HUDEP-2 (cell line): ENCODE results near the gene ZFYVE28.
"Not testable (repeated sequence)": the region's sequence is repeated elsewhere in the genome, so short reads cannot be mapped to it uniquely, and the experiment has no call there.

ENCODE experiments used
- DNase-seq, 76 experiments: peaks; one replicate each; lab custom pipeline; 2025; ENCODE audit not compliant: unreplicated experiment in 76 of 76; lab: John Stamatoyannopoulos, UW

ZFYVE28 gene

DNA sequence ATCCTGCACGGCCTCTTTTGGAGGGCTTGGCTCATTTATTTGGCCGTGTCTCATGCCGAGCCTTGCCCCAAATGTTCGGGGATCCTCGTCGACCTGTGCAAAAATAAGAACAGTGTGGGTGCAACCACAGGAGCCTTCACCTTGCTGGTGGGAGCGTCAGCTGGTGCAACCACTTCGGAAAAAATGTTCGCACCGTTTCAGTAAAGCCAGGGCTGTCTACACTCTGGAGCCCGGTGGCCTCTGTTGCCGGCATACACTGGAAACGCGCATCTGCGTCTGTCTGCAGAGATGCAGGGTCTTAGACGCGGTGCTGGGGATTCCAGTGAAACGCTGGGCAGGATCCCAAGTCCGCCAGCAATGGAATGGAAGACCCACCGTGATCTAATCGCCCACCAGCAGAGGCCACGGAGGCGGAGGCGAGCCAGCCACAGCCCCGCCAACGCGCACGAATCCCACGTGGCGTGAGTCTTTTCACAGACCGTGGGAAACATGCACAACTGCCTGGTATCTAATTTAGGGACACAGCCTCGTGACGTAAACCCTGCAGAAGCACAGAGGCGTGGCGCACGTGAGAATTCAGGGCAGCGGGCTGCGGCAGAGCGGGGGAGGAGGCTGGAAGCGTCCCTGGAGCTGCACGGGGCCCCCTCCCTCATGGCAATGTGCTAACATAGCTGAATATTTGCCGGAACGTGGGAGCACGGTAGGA is 142.7 kb downstream of the ZFYVE28 start:
- no peak for DNase-seq

DNA sequence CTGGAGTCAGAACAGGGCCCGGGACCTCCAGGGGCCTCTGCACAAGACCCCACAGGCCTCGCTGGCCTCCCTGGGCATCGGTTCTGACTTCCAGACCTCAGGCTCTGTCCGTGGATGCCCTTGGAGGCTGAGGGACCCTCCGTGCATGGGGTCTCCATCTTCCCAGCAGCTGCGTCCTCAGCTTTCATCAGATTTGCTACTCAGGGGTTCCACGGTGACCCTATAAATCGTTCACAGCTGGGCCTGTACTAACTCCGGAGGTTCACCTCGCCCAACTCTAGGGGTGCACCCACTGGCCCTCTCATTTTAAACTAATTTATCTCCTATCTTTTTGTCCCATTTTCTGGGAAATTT is 143.4 kb downstream of the ZFYVE28 start:
- DNase-seq = not testable (repeated sequence)

DNA sequence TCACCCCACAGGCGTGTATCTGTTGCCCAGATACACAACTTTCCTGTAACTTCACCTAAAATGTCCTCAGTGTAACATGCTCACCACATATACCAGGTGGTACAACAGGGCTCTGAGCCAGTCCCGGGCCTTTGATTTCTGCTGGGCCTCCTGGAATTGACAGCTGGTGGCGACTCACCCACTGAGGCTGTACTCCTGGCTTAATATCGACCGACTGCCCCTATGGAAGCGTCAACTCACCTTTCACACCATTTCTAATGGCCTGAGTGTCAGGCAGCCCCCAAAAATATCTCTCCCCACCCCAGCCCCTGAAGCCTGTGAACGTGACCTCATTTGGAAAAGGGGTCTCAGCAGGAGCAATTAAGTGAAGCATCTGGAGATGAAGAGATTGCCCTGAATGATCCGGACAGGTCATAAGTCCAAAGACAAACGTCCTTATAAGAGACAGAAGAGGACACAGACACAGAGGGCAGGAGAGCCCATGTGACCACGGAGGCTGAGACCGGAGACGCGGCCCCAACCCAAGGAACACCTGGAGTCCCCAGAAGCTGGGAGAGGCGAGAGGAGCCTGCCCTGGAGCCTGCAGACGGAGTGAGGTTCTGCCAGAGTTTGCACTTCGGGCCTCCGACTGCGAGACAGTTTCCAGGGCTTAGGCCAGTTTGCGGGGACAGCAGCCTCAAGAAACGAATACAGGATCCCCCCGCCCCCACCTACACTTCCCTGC is 144.0 kb downstream of the ZFYVE28 start:
- DNase-seq = no peak

DNA sequence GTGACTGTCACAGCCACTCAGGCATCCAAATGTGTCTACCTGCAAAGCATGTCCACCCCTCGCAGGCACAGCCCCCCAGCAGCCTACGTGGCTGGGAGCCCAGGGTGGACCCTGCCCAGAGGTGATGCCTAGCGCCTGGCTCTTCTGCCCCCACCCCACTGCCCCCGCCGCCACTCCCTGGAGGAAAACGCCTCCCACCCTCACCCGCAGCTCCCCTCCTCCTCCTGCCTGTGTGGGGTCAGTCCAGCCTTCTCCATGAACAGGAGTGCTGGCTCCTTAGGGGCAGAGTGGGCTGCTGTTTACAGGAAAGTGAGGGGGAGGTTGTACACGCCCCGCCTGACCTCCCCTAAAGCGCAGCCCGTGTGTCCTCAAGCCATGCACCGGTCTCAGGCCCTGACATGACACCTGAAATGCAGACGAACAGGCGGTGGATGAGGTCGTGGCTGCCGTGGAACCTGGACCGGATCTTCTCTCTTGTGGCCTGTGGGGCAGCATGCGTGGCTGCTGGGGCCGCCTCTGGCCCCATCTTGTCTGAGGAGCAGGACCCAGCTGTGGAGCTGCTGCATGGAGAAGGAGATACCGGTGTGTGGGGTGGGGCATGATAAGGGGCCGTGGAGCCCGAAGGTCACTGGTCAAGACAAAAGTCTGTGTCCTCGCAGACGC is 144.7 kb downstream of the ZFYVE28 start:
- DNase-seq = no peak

DNA sequence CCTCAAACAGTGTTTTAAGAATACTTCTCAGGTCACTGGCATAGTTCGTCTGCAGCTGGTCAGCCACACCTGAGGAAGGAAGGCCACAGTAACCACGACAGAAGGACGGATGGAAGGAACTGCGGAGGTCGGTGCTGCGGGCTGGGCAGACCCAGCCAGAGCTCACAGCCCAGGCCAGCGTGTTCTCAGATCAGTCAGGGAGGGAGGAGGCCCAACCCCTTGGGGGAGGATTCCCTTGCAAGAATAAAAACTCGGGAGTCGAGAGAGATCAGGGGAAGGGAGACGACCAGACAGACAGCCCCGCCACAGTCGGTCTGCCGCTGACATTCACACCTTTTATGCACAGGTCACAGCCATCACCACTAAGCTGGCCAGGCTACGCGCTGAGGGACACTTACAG is 145.2 kb downstream of the ZFYVE28 start:
- no peak for DNase-seq

DNA sequence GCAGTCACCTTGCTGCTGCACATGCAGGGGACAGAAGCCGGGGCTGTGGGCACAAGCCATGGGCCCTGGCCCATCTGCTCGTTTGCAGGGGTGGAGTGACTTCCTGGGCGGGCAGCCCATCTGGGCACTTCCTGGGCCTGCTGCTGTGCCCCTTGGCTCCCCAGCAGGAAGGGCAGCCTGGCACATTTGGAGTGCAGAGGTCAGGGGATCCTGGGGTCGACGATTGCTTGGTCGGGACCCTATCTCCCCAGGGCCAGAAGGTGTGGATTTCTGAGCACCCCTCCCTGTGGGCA is 145.7 kb downstream of the ZFYVE28 start:
- DNase-seq = no peak

DNA sequence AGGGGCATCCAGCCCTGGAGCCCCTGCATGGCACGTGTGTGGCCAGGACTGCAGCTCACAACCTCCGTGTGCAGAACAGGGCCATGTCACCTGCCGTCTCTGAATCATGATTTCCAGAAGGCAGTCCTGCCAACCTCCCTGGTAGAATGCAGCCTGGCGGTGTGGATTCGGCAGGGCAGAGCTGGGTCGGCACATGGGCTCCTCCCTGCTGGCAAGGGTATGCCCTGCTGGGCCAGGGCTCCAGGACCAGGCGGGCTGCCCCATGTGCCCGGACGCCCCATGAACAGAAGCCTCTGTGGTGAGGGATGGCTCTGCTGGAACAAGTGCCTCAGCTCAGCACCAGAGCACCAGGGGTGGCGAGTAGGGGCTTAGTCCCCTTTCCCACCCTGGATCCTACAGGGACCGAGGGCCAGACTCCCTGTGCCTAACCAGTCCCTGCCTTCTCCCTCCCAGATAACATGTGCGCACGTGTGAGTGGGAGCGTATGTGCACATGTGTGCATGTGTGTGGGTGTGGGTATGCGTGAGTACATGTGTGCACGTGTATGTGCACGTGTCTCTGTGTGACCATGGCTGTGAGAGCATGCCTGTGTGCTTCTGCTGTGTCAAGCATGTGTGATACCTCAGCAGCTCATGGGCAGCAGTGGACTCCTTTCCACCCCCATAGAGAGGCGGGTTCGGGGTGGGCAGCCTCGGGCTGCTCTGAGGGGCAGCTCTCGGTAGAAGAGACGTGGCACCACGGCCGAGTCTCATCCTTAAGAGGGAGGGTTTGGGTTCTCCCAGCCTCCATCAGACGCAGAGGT is 146.2 kb downstream of the ZFYVE28 start:
- no peak for DNase-seq

DNA sequence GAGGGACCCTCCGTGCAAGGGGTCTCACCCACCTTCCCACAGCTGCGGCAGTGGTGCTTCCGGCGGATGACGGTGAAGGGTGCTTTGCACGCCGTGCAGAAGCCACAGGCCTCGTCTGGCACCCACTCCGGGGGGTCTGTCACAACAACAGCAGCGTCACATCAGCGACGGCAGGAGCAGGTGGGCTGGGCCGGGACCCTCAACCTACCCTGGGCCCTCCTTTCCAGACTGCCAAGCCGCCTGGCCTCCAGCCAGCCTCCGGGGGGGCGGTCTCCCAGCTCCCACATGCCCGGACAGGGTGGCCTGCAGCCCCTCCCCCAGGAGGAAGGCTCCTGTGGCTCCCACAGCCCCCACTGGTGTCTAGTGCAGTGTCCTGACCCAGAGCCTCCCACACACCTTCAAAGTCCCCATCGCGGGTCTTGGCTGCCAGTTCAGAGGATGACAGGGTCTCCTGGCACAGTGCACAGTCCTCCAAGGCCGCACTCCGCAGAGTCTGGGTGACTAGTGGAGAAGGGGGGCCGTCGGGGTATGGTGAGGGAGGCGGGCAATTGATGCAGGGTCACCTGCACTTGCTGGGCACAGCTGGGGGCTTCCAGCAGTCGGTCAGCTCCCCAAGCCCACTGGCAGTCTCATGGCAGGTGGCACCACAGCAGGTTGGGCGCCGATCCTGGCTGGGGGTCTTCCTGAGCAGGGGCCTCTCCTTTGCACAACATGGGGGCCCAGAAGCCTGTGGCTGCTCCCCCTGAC is 147.0 kb downstream of the ZFYVE28 start:
- DNase-seq = no peak

DNA sequence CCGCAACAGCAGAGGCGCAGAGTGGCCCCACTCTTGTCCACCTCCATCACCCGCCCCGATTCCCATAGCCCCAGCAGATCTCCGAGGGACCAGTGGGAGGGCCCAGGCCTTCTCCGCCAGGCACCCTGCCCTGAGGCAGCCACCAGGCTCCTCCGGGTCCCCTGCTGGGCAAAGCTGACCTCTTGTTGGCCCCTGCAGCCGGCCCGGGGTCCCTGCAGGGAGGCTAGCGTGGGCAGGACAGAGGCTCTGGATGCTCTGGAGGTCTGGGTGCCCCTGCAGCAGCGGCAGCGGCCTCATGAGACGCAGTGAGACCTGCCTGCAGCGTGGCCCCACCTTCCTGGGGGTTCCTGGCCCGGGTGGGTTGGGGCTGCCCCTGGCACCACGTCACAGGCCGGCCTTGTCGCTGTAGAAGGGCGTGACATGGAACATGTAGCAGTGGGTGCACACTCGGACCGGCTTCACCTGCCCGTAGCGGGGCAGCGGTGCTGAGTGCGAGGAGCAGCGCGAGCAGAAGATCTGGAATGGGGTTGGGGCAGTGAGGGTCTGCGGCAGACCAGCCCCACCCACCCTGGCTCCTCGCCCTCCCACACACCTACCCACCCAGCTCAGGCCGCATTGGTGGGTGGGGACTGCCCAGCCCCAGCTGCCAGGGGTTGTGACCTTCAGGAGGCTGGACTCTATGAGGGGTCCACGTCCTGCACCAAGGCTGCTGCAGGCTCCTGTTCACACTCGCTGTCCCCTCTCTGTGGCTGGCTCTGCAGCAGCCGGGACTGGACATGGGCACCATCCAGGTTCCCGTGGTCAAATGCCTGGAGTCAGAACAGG is 147.9 kb downstream of the ZFYVE28 start:
- DNase-seq = no peak

DNA sequence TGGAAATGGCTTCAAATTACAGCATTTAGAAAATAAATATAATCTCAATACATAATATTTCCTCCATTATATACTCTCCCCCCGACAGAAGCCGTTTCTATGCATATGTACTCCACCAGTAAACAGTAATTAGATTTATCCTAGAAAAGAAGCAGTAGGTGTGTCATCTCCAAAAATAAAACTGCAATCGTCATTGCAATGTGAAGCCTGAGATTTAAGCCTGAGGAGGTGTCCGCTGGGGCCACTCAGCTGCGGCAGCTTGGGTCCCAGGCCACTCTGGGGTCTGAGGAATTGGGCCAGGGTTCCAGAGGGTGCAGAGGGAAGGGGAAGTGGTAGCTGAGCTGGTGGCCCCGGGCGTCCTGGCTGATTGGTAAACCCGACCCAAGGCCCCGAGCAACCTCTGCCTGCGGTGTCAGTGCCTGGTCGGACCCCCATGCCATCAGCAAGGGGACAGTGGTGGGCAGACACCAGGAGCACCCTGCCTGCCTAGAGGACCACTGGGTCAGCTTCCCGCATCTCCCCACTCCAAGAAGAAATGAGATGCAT is 148.8 kb downstream of the ZFYVE28 start:
- DNase-seq = no peak

DNA sequence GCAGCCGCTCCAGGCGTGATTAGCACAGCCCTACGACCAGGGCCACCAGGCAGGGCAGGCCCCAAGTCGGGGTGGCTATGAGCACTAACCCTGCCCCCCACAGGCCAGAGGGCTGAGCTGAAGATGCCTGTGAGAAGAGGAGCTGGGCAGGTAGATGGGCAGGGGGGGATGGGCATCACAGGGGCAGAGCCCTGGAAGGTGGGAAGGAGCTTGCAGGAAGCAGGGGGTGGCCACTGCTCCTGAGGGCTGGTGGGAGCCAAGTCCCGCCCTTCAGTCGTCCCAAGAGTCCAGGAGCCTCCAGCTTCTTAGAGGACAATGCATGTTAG is 149.3 kb downstream of the ZFYVE28 start:
- no peak for DNase-seq

DNA sequence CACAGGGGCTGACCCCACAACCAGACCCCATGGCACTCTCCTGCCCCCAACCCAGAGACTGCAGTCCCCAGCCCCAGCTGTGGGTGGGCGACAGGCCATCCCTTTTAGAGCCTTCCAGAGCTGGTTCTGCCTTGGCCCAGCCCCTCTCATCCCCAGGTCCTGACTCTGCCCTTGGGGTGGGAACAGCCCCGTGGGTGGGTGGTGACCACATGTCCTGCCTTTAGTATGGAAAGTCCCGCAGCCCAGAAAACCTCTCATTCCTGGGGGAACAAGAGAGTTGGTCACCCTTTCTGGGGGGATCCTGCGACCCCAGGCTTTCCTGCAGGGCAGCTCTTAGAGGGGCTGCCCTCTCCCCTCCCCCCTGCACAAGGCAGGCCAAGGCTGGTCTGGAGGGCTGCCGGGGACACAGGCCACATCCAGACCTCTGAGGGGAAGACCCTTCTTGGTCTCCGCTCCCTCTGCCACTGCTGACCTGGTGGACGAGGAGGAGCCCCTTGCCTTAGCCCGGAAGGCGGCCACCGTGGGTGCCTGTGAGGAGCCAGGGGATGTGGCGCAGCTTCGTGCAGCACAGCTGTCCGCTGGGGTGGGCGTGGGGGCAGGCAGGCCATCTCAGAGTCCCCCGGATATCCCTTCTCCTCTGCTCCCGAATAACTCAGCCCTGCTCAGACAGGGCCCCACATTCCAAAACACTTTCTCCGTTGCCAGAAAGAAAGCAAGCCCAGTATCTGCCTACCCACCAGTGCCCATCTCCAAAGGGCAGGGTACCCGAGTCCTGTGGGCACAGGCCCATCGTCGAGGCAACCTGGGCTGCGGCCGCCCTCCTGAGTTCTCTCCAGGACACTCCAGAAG is 149.9 kb downstream of the ZFYVE28 start:
- DNase-seq = no peak

DNA sequence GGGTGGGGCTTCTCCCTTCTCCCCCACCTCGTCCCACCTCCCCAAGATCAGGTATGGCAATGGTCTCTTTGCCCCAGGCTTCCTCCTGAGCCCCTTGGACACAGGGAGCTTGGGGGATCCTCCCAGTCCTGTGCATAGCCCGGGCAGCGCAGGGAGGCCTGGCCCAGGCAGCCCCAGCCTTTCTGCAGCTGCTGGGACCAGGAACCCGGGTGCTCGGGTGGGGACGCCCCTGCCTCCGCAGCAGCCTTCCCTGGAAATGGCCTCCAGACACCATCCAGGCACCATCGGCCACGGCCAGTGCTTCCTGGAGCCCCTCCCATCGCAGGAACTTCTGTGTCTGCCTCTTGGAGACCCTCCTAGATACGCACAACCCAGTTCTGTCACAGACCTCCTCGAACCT is 150.6 kb downstream of the ZFYVE28 start:
- no peak for DNase-seq

DNA sequence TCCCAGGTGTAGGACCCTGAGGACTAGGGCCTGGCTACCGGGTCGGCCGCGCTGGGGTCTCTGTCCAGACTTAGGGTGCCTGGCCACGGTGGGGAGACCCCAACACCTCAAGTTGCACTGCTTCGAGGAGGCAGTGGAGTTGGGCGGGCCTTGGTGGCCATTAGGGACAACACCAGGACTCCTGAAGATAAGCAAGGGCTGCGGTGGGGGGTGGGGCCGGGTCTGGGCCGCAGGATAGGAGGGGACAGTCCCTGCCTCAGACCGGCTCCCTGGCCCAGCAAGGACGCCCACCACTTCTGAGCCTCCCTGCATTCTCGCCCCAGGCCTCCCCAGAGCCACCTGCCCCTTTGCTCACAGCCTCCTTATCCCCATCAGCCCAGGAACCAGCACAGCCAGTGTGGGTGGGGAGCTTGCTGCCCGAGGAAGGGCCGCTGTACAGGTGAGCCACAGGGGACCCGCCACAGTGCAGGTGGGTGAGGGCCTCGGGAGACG is 151.1 kb downstream of the ZFYVE28 start:
- peak in 51 of 76 experiments; percentile 3 to 60 (median 29) for DNase-seq

DNA sequence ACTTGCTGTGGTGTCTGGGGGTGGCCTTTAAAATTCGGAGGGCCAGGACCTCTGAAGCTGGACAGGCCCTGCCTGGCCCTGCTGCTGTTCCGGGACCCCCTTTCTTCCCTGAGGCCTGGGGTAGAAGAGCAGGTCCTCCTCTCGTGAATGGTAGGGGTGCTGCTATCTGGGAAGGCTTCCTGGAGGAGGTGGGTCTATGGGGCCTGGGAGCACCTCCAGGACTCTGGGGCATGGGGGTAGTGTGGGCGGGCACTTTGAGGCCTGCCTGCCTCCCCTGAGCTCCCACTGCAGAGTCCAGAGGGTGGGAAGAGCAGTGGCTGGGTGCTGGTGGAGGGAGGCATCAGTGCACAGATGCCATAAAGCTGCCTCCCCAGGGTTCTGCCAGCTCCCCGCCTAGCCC is 151.6 kb downstream of the ZFYVE28 start:
- DNase-seq = no peak

DNA sequence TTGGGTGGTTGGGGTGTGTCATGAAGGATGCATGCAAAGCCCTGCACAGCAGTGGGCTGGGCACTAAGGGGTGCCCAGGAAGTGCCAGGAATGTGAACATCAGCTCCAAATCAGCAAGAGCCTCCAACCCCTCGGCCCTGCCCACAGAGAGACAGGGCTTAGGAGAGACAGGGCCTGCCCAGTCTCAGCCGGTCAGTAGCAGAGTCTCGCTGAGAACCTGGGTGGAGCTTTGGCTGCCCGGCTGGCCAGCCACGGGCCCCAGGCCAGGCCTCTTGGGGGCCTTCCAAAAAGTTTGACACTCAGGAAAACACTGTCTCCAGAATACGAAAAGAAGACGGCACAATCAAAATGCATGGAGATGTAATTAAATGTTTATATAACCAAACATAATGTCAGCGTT is 152.3 kb downstream of the ZFYVE28 start:
- peak in 6 of 76 experiments; percentile 11 to 41 (median 25) for DNase-seq

DNA sequence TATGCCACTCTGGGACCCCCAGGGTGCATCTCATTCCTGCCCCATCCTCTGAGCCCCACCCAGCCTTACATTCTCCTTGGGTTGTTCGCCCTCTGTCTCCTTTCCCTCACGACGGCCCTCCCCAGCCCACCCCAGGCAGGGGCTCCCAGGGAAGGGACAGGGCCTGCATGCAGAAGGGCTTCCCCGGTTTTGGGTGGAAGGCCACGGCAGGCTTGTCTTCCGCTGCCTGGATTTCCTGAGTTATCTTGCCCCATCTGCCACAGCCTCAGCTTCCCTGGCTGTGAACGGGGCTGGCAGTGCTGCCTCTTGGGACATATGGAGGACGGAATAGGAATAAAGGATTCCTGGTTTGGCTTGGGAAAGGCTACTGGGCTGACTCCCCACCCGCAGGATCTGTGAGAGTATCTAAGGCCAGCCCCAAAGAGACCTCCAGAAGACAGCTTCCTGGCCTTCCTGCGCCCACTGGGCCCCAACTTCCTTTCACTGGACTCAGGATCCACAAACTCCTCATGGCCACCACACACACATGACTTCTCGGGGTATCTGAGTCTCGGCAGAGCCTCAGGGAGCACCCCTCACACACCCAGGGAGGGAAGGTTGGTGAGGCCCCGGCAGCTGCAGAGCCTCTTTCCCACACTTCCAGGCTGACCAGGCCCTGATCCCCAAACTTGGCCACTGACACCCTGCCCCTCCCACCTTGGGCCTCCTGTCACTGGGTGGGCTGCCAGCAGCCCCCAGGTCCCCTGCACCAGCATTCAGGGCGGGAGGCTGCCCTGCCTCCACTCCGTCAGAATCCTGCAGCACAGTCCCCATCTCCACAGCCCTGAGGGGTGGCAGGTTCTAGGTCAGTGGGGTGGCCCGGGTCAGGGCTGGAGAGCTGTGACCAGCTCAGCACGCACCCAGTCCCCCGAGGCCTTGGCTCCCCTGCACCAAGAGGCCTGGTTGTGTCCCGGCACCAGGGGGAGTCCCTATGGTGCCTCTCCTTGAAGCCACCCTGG is 153.0 kb downstream of the ZFYVE28 start:
- no peak for DNase-seq
